ENCODE results near the gene PEMT.

PEMT gene

GRCh38 chr17:17523731-17524490 lies 67.6 kb downstream of the PEMT start:
- Histone ChIP-seq H3K4me1 (ENCODE audit: insufficient read depth, poor library complexity, severe bottlenecking) (no peaks in the 10 kb centered on the region), H3K9me3 (ENCODE audit: severe bottlenecking) (no peaks in the 10 kb centered on the region), H3K27me3 (ENCODE audit: insufficient read depth, poor library complexity, severe bottlenecking) (no peaks in the 10 kb centered on the region), H3K27ac (ENCODE audit: poor library complexity, severe bottlenecking) (no peak overlapping the region), H3K36me3 (ENCODE audit: low read depth) (no peaks in the 10 kb centered on the region), H3K4me3 (ENCODE audit: severe bottlenecking) (no peak overlapping the region)
- ATAC-seq (ENCODE audit: low read depth) (no peak), DNase-seq (ENCODE audit: low spot score) (no peak)
- no peak for TF ChIP-seq CTCF (IDR thresholded peaks at IDR 0.05; ENCODE audit: poor library complexity, severe bottlenecking)

- no peaks in the 10 kb centered on the region for H3K9me3 ChIP-seq (ENCODE audit: severe bottlenecking)
- no peaks in the 10 kb centered on the region for H3K36me3 ChIP-seq (ENCODE audit: low read depth)
- no peak overlapping the region for H3K27ac ChIP-seq (ENCODE audit: poor library complexity, severe bottlenecking)
- H3K4me3 ChIP-seq (ENCODE audit: severe bottlenecking): no peak overlapping the region
- H3K27me3 ChIP-seq (ENCODE audit: insufficient read depth, poor library complexity, severe bottlenecking): no peaks in the 10 kb centered on the region
- DNase-seq (ENCODE audit: low spot score): no peak
- no peaks in the 10 kb centered on the region for H3K4me1 ChIP-seq (ENCODE audit: insufficient read depth, poor library complexity, severe bottlenecking)
- TF ChIP-seq CTCF (IDR thresholded peaks at IDR 0.05; ENCODE audit: poor library complexity, severe bottlenecking): no peak
- no peak for ATAC-seq (ENCODE audit: low read depth)
Measured at GRCh38 chr17:17523001-17523730, 68.3 kb downstream of the PEMT start.

GRCh38 chr17:17520599-17521232 lies 70.8 kb downstream of the PEMT start:
- Histone ChIP-seq H3K4me3 (ENCODE audit: severe bottlenecking) (no peak overlapping the region), H3K27ac (ENCODE audit: poor library complexity, severe bottlenecking) (no peak overlapping the region), H3K36me3 (ENCODE audit: low read depth) (no peaks in the 10 kb centered on the region), H3K9me3 (ENCODE audit: severe bottlenecking) (no peaks in the 10 kb centered on the region), H3K4me1 (ENCODE audit: insufficient read depth, poor library complexity, severe bottlenecking) (no peaks in the 10 kb centered on the region), H3K27me3 (ENCODE audit: insufficient read depth, poor library complexity, severe bottlenecking) (no peaks in the 10 kb centered on the region)
- ATAC-seq (ENCODE audit: low read depth): no peak
- TF ChIP-seq CTCF (IDR thresholded peaks at IDR 0.05; ENCODE audit: poor library complexity, severe bottlenecking): no peak
- DNase-seq (ENCODE audit: low spot score): no peak

- no peak for ATAC-seq (ENCODE audit: low read depth)
- no peak for TF ChIP-seq CTCF (IDR thresholded peaks at IDR 0.05; ENCODE audit: poor library complexity, severe bottlenecking)
- no peak for DNase-seq (ENCODE audit: low spot score)
- H3K9me3 ChIP-seq (ENCODE audit: severe bottlenecking): no peaks in the 10 kb centered on the region
- H3K36me3 ChIP-seq (ENCODE audit: low read depth): no peaks in the 10 kb centered on the region
- no peaks in the 10 kb centered on the region for H3K27me3 ChIP-seq (ENCODE audit: insufficient read depth, poor library complexity, severe bottlenecking)
- no peak overlapping the region for H3K27ac ChIP-seq (ENCODE audit: poor library complexity, severe bottlenecking)
- no peaks in the 10 kb centered on the region for H3K4me1 ChIP-seq (ENCODE audit: insufficient read depth, poor library complexity, severe bottlenecking)
- H3K4me3 ChIP-seq (ENCODE audit: severe bottlenecking): no peak overlapping the region
Measured at GRCh38 chr17:17519886-17520285, 71.6 kb downstream of the PEMT start.

All from RWPE2 (cell line).